Measurements from ENCODE around the gene IGSF6. TPM values are rescaled to one million over a fixed set of nuclear protein-coding genes. Genes with fewer than 3 reads are reported as not detected.

IGSF6 gene
- 0.99 TPM for total RNA-seq

GRCh38 chr16:21652453-21652852 is at the start of gene IGSF6:
TSS of gene IGSF6 (minus strand) at chr16:21652608. CDS start at chr16:21652598, 10 bp downstream.

GRCh38 chr16:21663889-21664647 is 11.7 kb upstream of the IGSF6 start, which contains the start of gene OTOA:
TSS of gene OTOA (plus strand) at chr16:21663968. CDS start at chr16:21678515, 14,547 bp downstream.

GRCh38 chr16:21599122-21600030 is 53.0 kb downstream of the IGSF6 start, which contains the start of gene METTL9:
TSS of gene METTL9 (plus strand) at chr16:21599577. CDS start at chr16:21599734, 157 bp downstream.

Other genes with a start within 250 kb of the IGSF6 start
- 213 TPM for gene METTL9, start 53.0 kb downstream of the IGSF6 start, total RNA-seq
- 0.22 TPM for gene OTOA, start 11.4 kb upstream of the IGSF6 start, total RNA-seq
- gene NPIPB4, start 205.1 kb upstream of the IGSF6 start, total RNA-seq: 102 TPM